Endothelial cell of umbilical vein (primary cell): Measurements from ENCODE around the gene DNAJB13. TPM values are rescaled to one million over a fixed set of nuclear protein-coding genes. Genes with fewer than 3 reads are reported as not detected.

ENCODE experiments used
- BruUV-seq: library from RNA; stranded (reverse); fragments of 400-500 nt; replicated peaks from 2 replicates; lab custom pipeline; 2021; lab: Mats Ljungman, UMichigan
- CTCF ChIA-PET: fragments of 300-600, 350-600 bp; sonication (Branson Sonifier 250); formaldehyde crosslinking; loops from one replicate; lab custom pipeline; 2021; ENCODE audit warnings: antibody characterized with exemption, inconsistent platforms; lab: Charles Lee
- POLR2A ChIA-PET: fragments of 300-600, 350-600 bp; sonication (Branson Sonifier 250); formaldehyde crosslinking; loops from one replicate; lab custom pipeline; 2021; ENCODE audit warnings: antibody characterized with exemption, inconsistent platforms; lab: Charles Lee
- DNase-seq: peaks from one replicate; pipeline ENCODE4 v3.0.0-alpha.2; 2011; ENCODE audit warnings: low read depth, low spot score
- FAIRE-seq: peaks from 2 replicates; lab custom pipeline; 2011; peaks lifted over from hg19 to GRCh38; lab: Jason Lieb, UNC
- H2AFZ ChIP-seq: 2 replicates; pipeline ENCODE4 v1.6.0; 2012; ENCODE audit warnings: low read depth, low read length, control low read depth, inconsistent platforms
- H3K27ac ChIP-seq: 2 replicates; pipeline ENCODE4 v1.5.1; 2011; ENCODE audit warnings: low read depth, mild to moderate bottlenecking, control low read depth, low read length, moderate library complexity; ENCODE audit not compliant: insufficient read depth
- H3K27me3 ChIP-seq, 2 experiments: 2 replicates each; pipeline versions ENCODE4 v1.6.0 to v1.6.1; 2011; ENCODE audit warnings: low read length in 2 of 2, mixed read lengths in 1 of 2; ENCODE audit not compliant: control insufficient read depth in 2 of 2, insufficient read depth in 2 of 2
- H3K36me3 ChIP-seq, 2 experiments: 2 replicates in 1 of 2; 3 replicates in 1 of 2; pipeline ENCODE4 v1.5.1; 2011; ENCODE audit warnings: low read length in 2 of 2, mild to moderate bottlenecking in 1 of 2, moderate library complexity in 1 of 2; ENCODE audit not compliant: control insufficient read depth in 2 of 2, insufficient read depth in 2 of 2; ENCODE audit errors: extremely low read depth in 1 of 2
- H3K4me1 ChIP-seq: 3 replicates; pipeline ENCODE4 v1.5.1; 2011; ENCODE audit warnings: mild to moderate bottlenecking, low read length; ENCODE audit not compliant: control insufficient read depth, insufficient read depth; ENCODE audit errors: extremely low read depth
- H3K4me2 ChIP-seq: 2 replicates; pipeline ENCODE4 v1.6.1; 2011; ENCODE audit warnings: low read length, control low read depth, mixed read lengths; ENCODE audit not compliant: insufficient read depth
- H3K4me3 ChIP-seq, 3 experiments: fragments of 200-600 bp in 1 of 3; sonication (generic), shearing (Covaris generic) in 1 of 3; replicated peaks in 1 of 3; 2 replicates each; pipeline ENCODE4 v1.5.1; 2011 to 2016; ENCODE audit warnings: control low read depth in 3 of 3, low read length in 3 of 3, mild to moderate bottlenecking in 2 of 3, inconsistent platforms in 1 of 3, low read depth in 1 of 3, moderate library complexity in 1 of 3; ENCODE audit not compliant: insufficient read depth in 1 of 3
- H3K79me2 ChIP-seq: 2 replicates; pipeline ENCODE4 v1.6.0; 2012; ENCODE audit warnings: low read length, inconsistent platforms; ENCODE audit not compliant: control insufficient read depth, insufficient read depth
- H3K9ac ChIP-seq: replicated peaks from 2 replicates; pipeline ENCODE3; 2011; ENCODE audit warnings: low read length, control low read depth; ENCODE audit not compliant: insufficient read depth; ENCODE audit errors: extremely low read depth
- H3K9me1 ChIP-seq: replicated peaks from 3 replicates; pipeline ENCODE4 v1.6.0; 2011; ENCODE audit warnings: mild to moderate bottlenecking, low read length; ENCODE audit not compliant: control insufficient read depth, insufficient read depth; ENCODE audit errors: extremely low read depth
- H3K9me3 ChIP-seq: replicated peaks from 2 replicates; pipeline ENCODE4 v1.5.1; 2012; ENCODE audit warnings: low read length, inconsistent platforms; ENCODE audit not compliant: control insufficient read depth, insufficient read depth
- H4K20me1 ChIP-seq: replicated peaks from 2 replicates; pipeline ENCODE3; 2011; ENCODE audit warnings: mild to moderate bottlenecking, low read length; ENCODE audit not compliant: control insufficient read depth, insufficient read depth; ENCODE audit errors: extremely low read depth
- EZH2 ChIP-seq: IDR thresholded peaks from 2 replicates; pipeline ENCODE4 v1.6.1; 2012; ENCODE audit warnings: borderline replicate concordance, low read depth, mild to moderate bottlenecking, moderate library complexity, low read length, inconsistent platforms; ENCODE audit not compliant: severe bottlenecking
- FOS ChIP-seq: IDR thresholded peaks from 2 replicates; pipeline ENCODE4 v1.6.1; 2011; ENCODE audit warnings: mild to moderate bottlenecking, low read length, moderate library complexity, borderline replicate concordance; ENCODE audit not compliant: insufficient read depth
- GATA2 ChIP-seq: IDR thresholded peaks from 2 replicates; pipeline ENCODE4 v1.7.0; 2011; ENCODE audit warnings: low read depth, mild to moderate bottlenecking, moderate library complexity, mixed read lengths, low read length; ENCODE audit not compliant: insufficient read length, insufficient read depth
- JUN ChIP-seq: IDR thresholded peaks from 2 replicates; pipeline ENCODE4 v1.6.1; 2011; ENCODE audit warnings: borderline replicate concordance, low read depth; ENCODE audit not compliant: insufficient read length, insufficient read depth
- MYC ChIP-seq: IDR thresholded peaks from one replicate; pipeline ENCODE4 v1.6.1; 2011; ENCODE audit warnings: mild to moderate bottlenecking, low read depth, low read length
- POLR2A ChIP-seq: IDR thresholded peaks from 2 replicates; pipeline ENCODE4 v1.6.1; 2012; ENCODE audit warnings: low read depth, mild to moderate bottlenecking, control low read depth, low read length
- POLR2AphosphoS5 ChIP-seq: IDR thresholded peaks from 2 replicates; pipeline ENCODE4 v1.6.1; 2012; ENCODE audit warnings: low read depth, mild to moderate bottlenecking, control low read depth, low read length, moderate library complexity; ENCODE audit not compliant: insufficient read depth
- dilution Hi-C: fragments of 300-500 bp; cut with MboI; formaldehyde crosslinking; loops from one replicate; pipeline ENCODE4 v1.15.0; 2019; ENCODE audit warnings: low sequenced_read_pairs; ENCODE audit not compliant: extremely low pct_ligation_motif_present
- intact Hi-C: fragments of 100-400 bp; cut with micrococcal nuclease; formaldehyde crosslinking; loops from one replicate; pipeline ENCODE4 v1.10.0; 2022
- polyA plus RNA-seq, 4 experiments: library from polyadenylated mRNA; depleted of rRNA in 3 of 4; stranded (reverse) in 3 of 4; unstranded in 1 of 4; fragments of >200 nt; gene quantifications; 2 replicates each; pipeline versions ENCODE4 v1.2.1 to v1.2.3, GENCODE V29; 2011 to 2012; ENCODE audit warnings: missing spikeins in 1 of 4
- total RNA-seq: library from RNA; stranded (reverse); gene quantifications from 2 replicates; pipeline ENCODE4 v1.2.3, GENCODE V29; 2021
- TF ChIP-seq, protein P1 (sequence below): IDR thresholded peaks from 2 replicates; pipeline ENCODE4 v1.6.1; 2011; ENCODE audit not compliant: insufficient read depth, insufficient read length
- TF ChIP-seq, protein P2 (sequence below), 2 donors: IDR thresholded peaks; 1 replicate in 1 of 2; 2 replicates in 1 of 2; pipeline ENCODE4 v1.5.1; 2011; ENCODE audit warnings: low read length in 2 of 2, mild to moderate bottlenecking in 2 of 2, moderate library complexity in 2 of 2, control low read depth in 1 of 2, inconsistent platforms in 1 of 2, low read depth in 1 of 2; ENCODE audit not compliant: insufficient read depth in 1 of 2; ENCODE audit errors: extremely low read depth in 1 of 2

Gene DNAJB13
- total and polyA plus RNA-seq, 2 donors (not counting 3 experiments of a cell fraction or from before 2014, with no cell fraction given), result 0.07 to 0.46 TPM

DNA sequence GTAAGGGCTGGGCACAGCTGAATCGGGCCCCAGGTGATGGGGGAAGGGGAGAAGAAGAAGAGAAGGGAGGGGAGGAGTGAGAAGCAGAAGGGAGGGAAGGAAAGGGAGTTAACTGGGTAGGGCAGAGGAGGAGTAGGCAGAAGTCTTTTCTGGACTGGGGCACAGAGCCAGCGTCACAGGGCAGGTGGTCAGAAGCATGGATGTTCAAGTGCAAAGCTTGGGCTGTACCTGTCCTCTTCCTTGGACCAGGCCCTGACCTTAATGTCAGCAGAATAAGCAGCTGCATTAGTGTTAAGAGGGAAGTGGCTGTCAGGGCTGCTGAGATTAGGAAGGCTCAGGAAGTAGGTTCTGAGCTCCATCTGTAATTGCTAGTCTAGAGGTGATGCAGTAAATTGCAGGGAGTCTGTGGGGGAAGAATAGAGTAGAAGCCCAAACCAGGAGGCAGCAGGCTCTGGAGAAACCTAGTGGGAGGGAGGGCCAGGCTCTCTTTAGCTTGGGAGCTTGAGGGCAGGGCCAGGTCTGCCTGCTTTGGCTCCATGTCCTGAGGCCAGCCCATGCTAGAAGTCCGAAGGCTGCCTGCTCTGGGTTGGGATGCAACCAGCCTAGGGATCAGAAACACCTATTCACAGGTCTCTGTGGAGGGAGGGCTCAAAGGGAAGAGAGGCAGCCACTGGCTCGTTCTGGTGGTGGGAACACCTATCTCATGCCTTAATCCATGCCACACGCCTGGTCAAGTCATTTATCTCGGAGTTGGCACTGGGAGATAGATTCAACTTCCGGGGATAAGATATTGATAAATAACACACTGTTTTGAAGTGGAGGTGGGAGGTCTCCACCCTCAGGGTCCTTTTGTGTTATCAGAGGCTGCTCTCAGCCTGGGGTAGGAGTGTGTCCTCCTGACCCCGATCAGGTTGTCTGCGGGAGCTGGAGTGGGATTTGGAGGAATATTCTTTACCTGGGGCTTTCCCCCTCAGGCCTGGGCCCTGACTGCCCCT lies 59.8 kb downstream of the DNAJB13 start:
- no TSS peak for BruUV-seq
- CTCF ChIA-PET, result no interaction called here
- no peak for FAIRE-seq

More for the DNA sequence above, 59.8 kb downstream of the DNAJB13 start:
- H3K4me1 ChIP-seq, result no peaks in the 10 kb centered on the region
- H3K79me2 ChIP-seq, result no peaks in the 10 kb centered on the region
- H3K27ac ChIP-seq, result no peak overlapping the region
- TF ChIP-seq EZH2, result no peak
- no peak for TF ChIP-seq GATA2
- TF ChIP-seq, protein P1, sequence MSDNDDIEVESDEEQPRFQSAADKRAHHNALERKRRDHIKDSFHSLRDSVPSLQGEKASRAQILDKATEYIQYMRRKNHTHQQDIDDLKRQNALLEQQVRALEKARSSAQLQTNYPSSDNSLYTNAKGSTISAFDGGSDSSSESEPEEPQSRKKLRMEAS, result no peak
- TF ChIP-seq JUN, result no peak
- no peak for TF ChIP-seq POLR2A
- no peak for TF ChIP-seq POLR2AphosphoS5
- no peak for TF ChIP-seq MYC
- no peak for TF ChIP-seq FOS
- TF ChIP-seq, protein P2, sequence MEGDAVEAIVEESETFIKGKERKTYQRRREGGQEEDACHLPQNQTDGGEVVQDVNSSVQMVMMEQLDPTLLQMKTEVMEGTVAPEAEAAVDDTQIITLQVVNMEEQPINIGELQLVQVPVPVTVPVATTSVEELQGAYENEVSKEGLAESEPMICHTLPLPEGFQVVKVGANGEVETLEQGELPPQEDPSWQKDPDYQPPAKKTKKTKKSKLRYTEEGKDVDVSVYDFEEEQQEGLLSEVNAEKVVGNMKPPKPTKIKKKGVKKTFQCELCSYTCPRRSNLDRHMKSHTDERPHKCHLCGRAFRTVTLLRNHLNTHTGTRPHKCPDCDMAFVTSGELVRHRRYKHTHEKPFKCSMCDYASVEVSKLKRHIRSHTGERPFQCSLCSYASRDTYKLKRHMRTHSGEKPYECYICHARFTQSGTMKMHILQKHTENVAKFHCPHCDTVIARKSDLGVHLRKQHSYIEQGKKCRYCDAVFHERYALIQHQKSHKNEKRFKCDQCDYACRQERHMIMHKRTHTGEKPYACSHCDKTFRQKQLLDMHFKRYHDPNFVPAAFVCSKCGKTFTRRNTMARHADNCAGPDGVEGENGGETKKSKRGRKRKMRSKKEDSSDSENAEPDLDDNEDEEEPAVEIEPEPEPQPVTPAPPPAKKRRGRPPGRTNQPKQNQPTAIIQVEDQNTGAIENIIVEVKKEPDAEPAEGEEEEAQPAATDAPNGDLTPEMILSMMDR (IDR thresholded peaks at IDR 0.05; ENCODE audit: extremely low read depth in 1 of 2, insufficient read depth in 1 of 2, low read depth in 1 of 2, low read length in 2 of 2), result no peak
- no peak overlapping the region for H2AFZ ChIP-seq
- H3K9ac ChIP-seq, result no peak overlapping the region
- H3K36me3 ChIP-seq, result peaks cover 0 to 7% of the 10 kb centered on the region in 2 experiments
- H3K9me3 ChIP-seq, result no peaks in the 10 kb centered on the region
- no peaks in the 10 kb centered on the region for H3K27me3 ChIP-seq
- H3K4me2 ChIP-seq, result no peak overlapping the region
- DNase-seq, result no peak
- intact Hi-C loops (no loop called here), dilution Hi-C loops (no loop called here)
- H4K20me1 ChIP-seq, result no peaks in the 10 kb centered on the region
- H3K9me1 ChIP-seq, result no peaks in the 10 kb centered on the region
- no peak overlapping the region for H3K4me3 ChIP-seq
- POLR2A ChIA-PET, result interaction anchor here (0.5 kb wide), 1 partner anchor 1154 kb away, joined by 3 read pairs; no protein-coding TSS in a partner anchor
